ENCODE measurements around the gene GNG11.
"Not testable (repeated sequence)": the region's sequence is repeated elsewhere in the genome, so short reads cannot be mapped to it uniquely, and the experiment has no call there.

Gene GNG11

GRCh38 chr7:93921607-93922566 is at the start of gene GNG11:
TSS of gene GNG11 (plus strand) at chr7:93921735. CDS start at chr7:93922138, 403 bp downstream.
- ATAC-seq, result peak; percentile 72
- peak; percentile 42 for DNase-seq

- DNase-seq (no peak), ATAC-seq (no peak)
These were observed 47.4 kb upstream of the GNG11 start for GRCh38 chr7:93873998-93874574.

- DNase-seq (no peak), ATAC-seq (no peak)
These were observed 43.8 kb upstream of the GNG11 start for GRCh38 chr7:93877742-93878141.

GRCh38 chr7:93879356-93879755 is 42.2 kb upstream of the GNG11 start:
- no peak for ATAC-seq
- no peak for DNase-seq

- ATAC-seq (no peak), DNase-seq (no peak)
These were observed 39.1 kb upstream of the GNG11 start for GRCh38 chr7:93882468-93882867.

- no peak for ATAC-seq
- no peak for DNase-seq
These were observed 38.2 kb upstream of the GNG11 start for GRCh38 chr7:93883078-93883916.

GRCh38 chr7:93883917-93884345 is 37.6 kb upstream of the GNG11 start:
- ATAC-seq (no peak), DNase-seq (no peak)

GRCh38 chr7:93884541-93884940 is 37.0 kb upstream of the GNG11 start:
- ATAC-seq (no peak), DNase-seq (no peak)

- ATAC-seq (no peak), DNase-seq (no peak)
These were observed 32.3 kb upstream of the GNG11 start for GRCh38 chr7:93889261-93889660.

- ATAC-seq (no peak), DNase-seq (peak; percentile 5)
These were observed 31.5 kb upstream of the GNG11 start for GRCh38 chr7:93890041-93890463.

GRCh38 chr7:93890464-93891068 is 31.0 kb upstream of the GNG11 start, which contains the start of gene TFPI2:
TSS of gene TFPI2 (minus strand) at chr7:93890753. CDS start at chr7:93890678, 75 bp downstream.
- peak; percentile 79 for ATAC-seq
- peak; percentile 48 for DNase-seq

- DNase-seq, result no peak
These were observed 27.1 kb upstream of the GNG11 start for GRCh38 chr7:93894426-93894825.

GRCh38 chr7:93894966-93895640 is 26.4 kb upstream of the GNG11 start:
- DNase-seq (no peak), ATAC-seq (no peak)

More at GRCh38 chr7:93894426-93894825, 27.1 kb upstream of the GNG11 start:
- ATAC-seq, result no peak

- no peak for DNase-seq
- ATAC-seq, result no peak
These were observed 25.5 kb upstream of the GNG11 start for GRCh38 chr7:93895859-93896600.

- ATAC-seq (no peak), DNase-seq (no peak)
These were observed 23.9 kb upstream of the GNG11 start for GRCh38 chr7:93897680-93898079.

GRCh38 chr7:93902777-93903423 is 18.6 kb upstream of the GNG11 start:
- no peak for ATAC-seq
- DNase-seq, result no peak

- no peak for DNase-seq
- ATAC-seq, result no peak
These were observed 15.3 kb upstream of the GNG11 start, which contains the start of gene GNGT1 for GRCh38 chr7:93906267-93906666. TSS of gene GNGT1 (plus strand) at chr7:93906567. CDS start at chr7:93906747, 180 bp downstream.

- no peak for DNase-seq
- no peak for ATAC-seq
These were observed 11.2 kb upstream of the GNG11 start for GRCh38 chr7:93910076-93910994.

- not testable (repeated sequence) for ATAC-seq, DNase-seq
These were observed 10.3 kb upstream of the GNG11 start for GRCh38 chr7:93911242-93911641.
